NCI-H1092 treated with DMSO at 0.1 percent for 48 hours (cell line): ENCODE measurements around the gene SMAD7.

Experiments used
- DNase-seq: peaks from one replicate; lab custom pipeline; 2025; lab: John Stamatoyannopoulos, UW

Gene SMAD7

GRCh38 chr18:48929941-48930713 is 20.6 kb downstream of the SMAD7 start:
- DNase-seq = no peak

- DNase-seq = no peak
Measured at GRCh38 chr18:48929212-48929612, 21.6 kb downstream of the SMAD7 start.

- DNase-seq = peak; percentile 94
Measured at GRCh38 chr18:48928787-48929186, 22.0 kb downstream of the SMAD7 start.

- DNase-seq = peak; percentile 28
Measured at GRCh38 chr18:48927286-48928080, 23.3 kb downstream of the SMAD7 start.

GRCh38 chr18:48926420-48926857 is 24.3 kb downstream of the SMAD7 start:
- DNase-seq = peak; percentile 77

- DNase-seq = no peak
Measured at GRCh38 chr18:48925491-48925780, 25.3 kb downstream of the SMAD7 start.

GRCh38 chr18:48924630-48925490 is 25.9 kb downstream of the SMAD7 start:
- DNase-seq = no peak

- DNase-seq = no peak
Measured at GRCh38 chr18:48923746-48924629, 26.8 kb downstream of the SMAD7 start.

GRCh38 chr18:48922801-48923730 is 27.7 kb downstream of the SMAD7 start:
- no peak for DNase-seq

GRCh38 chr18:48922226-48922800 is 28.5 kb downstream of the SMAD7 start:
- no peak for DNase-seq

- DNase-seq = no peak
Measured at GRCh38 chr18:48921305-48922225, 29.2 kb downstream of the SMAD7 start.

GRCh38 chr18:48920408-48921038 is 30.2 kb downstream of the SMAD7 start:
- no peak for DNase-seq

- DNase-seq = no peak
Measured at GRCh38 chr18:48919547-48919946, 31.2 kb downstream of the SMAD7 start.

GRCh38 chr18:48918660-48919456 is 31.9 kb downstream of the SMAD7 start:
- no peak for DNase-seq

- DNase-seq = no peak
Measured at GRCh38 chr18:48917579-48918517, 32.9 kb downstream of the SMAD7 start.

GRCh38 chr18:48915626-48916425 is 34.9 kb downstream of the SMAD7 start:
- DNase-seq = no peak
